T-cell (primary cell): Measurements from ENCODE around the gene HAUS3. TPM values are rescaled to one million over a fixed set of nuclear protein-coding genes. Genes with fewer than 3 reads are reported as not detected.
"Not testable (repeated sequence)": the region's sequence is repeated elsewhere in the genome, so short reads cannot be mapped to it uniquely, and the experiment has no call there.

Source experiments
- ATAC-seq, 4 experiments: fragments of 200-7000 bp in 3 of 4; fragments of 150-1000 bp in 1 of 4; cut with Tn5 transposase; replicated peaks in 1 of 4; 1 replicate in 3 of 4; 2 replicates in 1 of 4; pipeline ENCODE4 v1.10.0; 2021; ENCODE audit warnings: moderate library complexity in 3 of 4, mild to moderate bottlenecking in 2 of 4, moderate number of reproducible peaks in 1 of 4
- CTCF ChIA-PET, 2 donors: fragments of 300-600 bp; sonication (Branson Sonifier 250); formaldehyde crosslinking; loops; one replicate each; lab custom pipeline; 2022; ENCODE audit warnings: antibody characterized with exemption in 2 of 2; lab: Charles Lee
- POLR2A ChIA-PET, 2 donors: fragments of 300-600 bp; sonication (Branson Sonifier 250); formaldehyde crosslinking; loops; one replicate each; lab custom pipeline; 2022; ENCODE audit warnings: antibody characterized with exemption in 2 of 2; lab: Charles Lee
- DNase-seq, 35 experiments: peaks; one replicate each; pipeline versions ENCODE4 v3.0.0 to v3.0.0-alpha.2; 2013 to 2023
- H3K27ac ChIP-seq: one replicate; pipeline ENCODE4 v1.5.1; 2013; ENCODE audit warnings: low read length
- H3K27me3 ChIP-seq, 2 experiments: replicated peaks in 1 of 2; 1 replicate in 1 of 2; 2 replicates in 1 of 2; pipeline versions ENCODE4 v1.6.1 to v1.7.0; 2013; ENCODE audit warnings: low read length in 1 of 2, mixed read lengths in 1 of 2; ENCODE audit not compliant: control insufficient read depth in 2 of 2, insufficient read depth in 2 of 2; ENCODE audit errors: extremely low read depth in 1 of 2
- H3K36me3 ChIP-seq, 2 donors: 1 replicate in 1 of 2; 2 replicates in 1 of 2; pipeline versions ENCODE4 v1.6.1 to v1.7.0; 2013; ENCODE audit warnings: low read length in 1 of 2; ENCODE audit not compliant: control insufficient read depth in 2 of 2, insufficient read depth in 1 of 2; ENCODE audit errors: extremely low read depth in 1 of 2
- H3K4me1 ChIP-seq, 2 experiments: 1 replicate in 1 of 2; 2 replicates in 1 of 2; pipeline versions ENCODE4 v1.6.1 to v1.7.0; 2013; ENCODE audit warnings: low read length in 2 of 2, mixed read lengths in 1 of 2; ENCODE audit not compliant: insufficient read depth in 2 of 2, control insufficient read depth in 1 of 2; ENCODE audit errors: extremely low read depth in 1 of 2
- H3K4me3 ChIP-seq, 2 donors: 1 replicate in 1 of 2; 2 replicates in 1 of 2; pipeline versions ENCODE4 v1.5.1 to v1.7.0; 2013; ENCODE audit warnings: mild to moderate bottlenecking in 2 of 2, low read length in 1 of 2, moderate library complexity in 1 of 2; ENCODE audit not compliant: control insufficient read depth in 1 of 2; ENCODE audit errors: extremely low read depth in 1 of 2
- H3K9me3 ChIP-seq: 2 replicates; pipeline ENCODE4 v1.7.0; 2013
- H3K27ac Mint-ChIP-seq, 2 donors: one replicate each; pipeline ENCODE4 v1.8.0; 2020 to 2021; ENCODE audit warnings: mild to moderate bottlenecking in 2 of 2, mixed read lengths in 2 of 2
- H3K27me3 Mint-ChIP-seq, 2 donors: one replicate each; pipeline ENCODE4 v1.8.0; 2021 to 2022; ENCODE audit warnings: mixed read lengths in 2 of 2
- H3K36me3 Mint-ChIP-seq: one replicate; pipeline ENCODE4 v1.8.0; 2021; ENCODE audit warnings: mixed read lengths
- H3K4me1 Mint-ChIP-seq, 3 donors: one replicate each; pipeline ENCODE4 v1.8.0; 2020 to 2022; ENCODE audit warnings: mixed read lengths in 3 of 3, mild to moderate bottlenecking in 1 of 3
- H3K4me3 Mint-ChIP-seq, 3 donors: one replicate each; pipeline ENCODE4 v1.8.0; 2020 to 2022; ENCODE audit warnings: mild to moderate bottlenecking in 3 of 3, mixed read lengths in 3 of 3, moderate library complexity in 3 of 3
- H3K9me3 Mint-ChIP-seq, 3 donors: one replicate each; pipeline ENCODE4 v1.8.0; 2020 to 2022; ENCODE audit warnings: mixed read lengths in 3 of 3
- WGBS: methylation state at CpG from one replicate; pipeline ENCODE4 v1.1.5; 2013; ENCODE audit warnings: missing lambda C conversion rate; ENCODE audit not compliant: insufficient coverage; 5-methylcytosine and 5-hydroxymethylcytosine counted together
- total RNA-seq, 35 experiments: library from RNA in 6 of 35; stranded (reverse) in 6 of 35; fragments of 120-200 nt in 1 of 35; gene quantifications; one replicate each; pipeline versions ENCODE4 v1.2.1 to v1.2.4 and lab custom pipeline; 2013 to 2026

The HAUS3 gene
- total RNA-seq, 5 donors from 2014 or later (not counting 1 experiment from before 2014, with no cell fraction given): 29.3 to 94.0 (median 31.2) TPM

- peak; percentile 88 to 97 (median 90) for ATAC-seq
Measured at GRCh38 chr4:2220016-2220630, 21.8 kb downstream of the HAUS3 start.

GRCh38 chr4:2219233-2219760, 22.6 kb downstream of the HAUS3 start:
- no peak for ATAC-seq
- 95% methylated on average over 4 of the region's 6 CpGs for WGBS

More at GRCh38 chr4:2220016-2220630, 21.8 kb downstream of the HAUS3 start:
- H3K27me3 Mint-ChIP-seq: no peaks in the 10 kb centered on the region
- no peak overlapping the region for H3K4me3 ChIP-seq
- no peak overlapping the region for H3K4me3 Mint-ChIP-seq
- H3K9me3 ChIP-seq: no peaks in the 10 kb centered on the region
- H3K36me3 Mint-ChIP-seq: peaks cover 7% of the 10 kb centered on the region
- 15% methylated on average over 10 of the region's 10 CpGs for WGBS
- H3K9me3 Mint-ChIP-seq: no peaks in the 10 kb centered on the region
- no peak overlapping the region for H3K27ac Mint-ChIP-seq
- ChIA-PET POLR2A (interaction anchor here (0.6 to 1.0 kb wide), 3 partner anchors 21 to 531 kb away, joined by 3 to 4 read pairs (median 3); no protein-coding TSS in a partner anchor), CTCF (interaction anchor here (0.6 to 2.3 kb wide), 25 partner anchors 10 to 285 kb away, joined by 3 to 12 read pairs (median 4); partner anchors contain the start of genes CFAP99 (in 1 of the 2), HAUS3 (in 1 of the 2), MXD4 (in 1 of the 2) and POLN (in 1 of the 2))
- peaks cover 3 to 11% of the 10 kb centered on the region in 2 donors for H3K36me3 ChIP-seq
- H3K27ac ChIP-seq: no peak overlapping the region
- H3K4me1 Mint-ChIP-seq: peaks cover 6% of the 10 kb centered on the region in 3 donors
- H3K4me1 ChIP-seq: peaks cover 0 to 9% of the 10 kb centered on the region in 2 experiments
- no peaks in the 10 kb centered on the region for H3K27me3 ChIP-seq
- DNase-seq: peak; percentile 54 to 89 (median 76)

DNA sequence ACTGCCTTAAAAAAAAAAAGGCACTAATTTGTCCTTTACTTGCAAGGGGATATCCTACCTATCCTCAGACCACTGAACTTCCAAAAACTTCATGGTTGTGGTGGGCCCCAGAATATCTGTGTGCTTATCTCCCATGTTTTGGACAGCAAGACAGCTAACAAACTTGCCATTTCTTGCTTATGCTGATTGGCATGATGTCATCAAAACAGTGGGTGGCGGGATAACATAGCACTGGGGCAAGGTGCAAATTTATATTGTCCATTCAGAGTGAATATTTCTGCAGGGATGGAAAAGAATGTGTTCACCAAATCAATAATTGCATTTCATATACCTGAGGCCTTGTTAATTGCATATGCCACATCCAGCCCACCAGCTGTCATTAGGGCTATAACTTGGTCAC, 23.5 kb downstream of the HAUS3 start:
- H3K36me3 ChIP-seq: peaks cover 3 to 6% of the 10 kb centered on the region in 2 donors
- Mint-ChIP-seq H3K4me3 (no peak overlapping the region), H3K36me3 (peaks cover 6% of the 10 kb centered on the region), H3K27ac (no peak overlapping the region), H3K4me1 (peaks cover 6% of the 10 kb centered on the region in 3 donors), H3K9me3 (no peaks in the 10 kb centered on the region), H3K27me3 (no peaks in the 10 kb centered on the region)
- no peak overlapping the region for H3K27ac ChIP-seq
- H3K9me3 ChIP-seq: no peaks in the 10 kb centered on the region
- H3K4me3 ChIP-seq: no peak overlapping the region
- DNase-seq (no peak), ATAC-seq (no peak)
- no peaks in the 10 kb centered on the region for H3K27me3 ChIP-seq
- ChIA-PET CTCF (interaction anchor here (0.6 to 1.1 kb wide), 4 partner anchors 22 to 838 kb away, joined by 3 to 6 read pairs (median 3); no protein-coding TSS in a partner anchor), POLR2A (interaction anchor here in 1 of 2 donors (0.5 kb wide), 1 partner anchor 204 kb away, joined by 3 read pairs; no protein-coding TSS in a partner anchor)
- WGBS: no CpG with 5 or more reads among the region's 1 CpG
- H3K4me1 ChIP-seq: peaks cover 0 to 9% of the 10 kb centered on the region in 2 experiments

More at GRCh38 chr4:2219233-2219760, 22.6 kb downstream of the HAUS3 start:
- POLR2A ChIA-PET: interaction anchor here in 1 of 2 donors (0.5 kb wide), 1 partner anchor 203 kb away, joined by 3 read pairs; no protein-coding TSS in a partner anchor
- Mint-ChIP-seq H3K36me3 (peaks cover 7% of the 10 kb centered on the region), H3K9me3 (no peaks in the 10 kb centered on the region), H3K27me3 (no peaks in the 10 kb centered on the region), H3K4me3 (no peak overlapping the region), H3K4me1 (peaks cover 6% of the 10 kb centered on the region in 3 donors), H3K27ac (no peak overlapping the region)
- no peak overlapping the region for H3K4me3 ChIP-seq
- no peaks in the 10 kb centered on the region for H3K27me3 ChIP-seq
- peaks cover 0 to 9% of the 10 kb centered on the region in 2 experiments for H3K4me1 ChIP-seq
- H3K9me3 ChIP-seq: no peaks in the 10 kb centered on the region
- peaks cover 3 to 9% of the 10 kb centered on the region in 2 donors for H3K36me3 ChIP-seq
- DNase-seq: no peak
- CTCF ChIA-PET: interaction anchor here (0.6 to 2.3 kb wide), 20 partner anchors 13 to 286 kb away, joined by 3 to 12 read pairs (median 4); partner anchors contain the start of genes CFAP99 (in 1 of the 2), HAUS3 (in 1 of the 2), MXD4 (in 1 of the 2) and POLN (in 1 of the 2)
- no peak overlapping the region for H3K27ac ChIP-seq

DNA sequence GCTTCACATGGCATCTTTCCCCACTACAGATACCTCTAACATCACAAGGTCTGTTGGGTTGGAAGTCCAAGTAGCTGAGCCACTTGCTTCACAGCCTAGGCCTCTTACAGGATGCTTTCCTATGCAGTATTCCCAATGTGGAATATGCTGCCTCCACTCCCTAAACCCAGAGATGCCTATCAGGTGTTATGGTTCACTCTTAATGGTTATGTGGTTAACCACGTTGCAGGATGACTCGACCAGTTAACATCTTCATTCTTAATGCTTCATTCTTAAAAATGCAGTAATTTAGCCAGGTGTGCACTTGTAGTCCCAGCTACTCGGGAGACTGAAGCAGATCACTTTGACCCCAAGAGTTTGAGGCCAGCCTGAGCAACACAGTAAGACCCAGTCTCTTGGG, 24.2 kb downstream of the HAUS3 start:
- H3K4me1 Mint-ChIP-seq: peaks cover 6% of the 10 kb centered on the region in 3 donors
- no peak for ATAC-seq
- ChIA-PET CTCF (interaction anchor here in 1 of 2 donors (1.1 kb wide), 1 partner anchor 23 kb away, joined by 3 read pairs; no protein-coding TSS in a partner anchor), POLR2A (no interaction called here)
- no peaks in the 10 kb centered on the region for H3K27me3 Mint-ChIP-seq
- peaks cover 2% of the 10 kb centered on the region for H3K36me3 Mint-ChIP-seq
- H3K4me1 ChIP-seq: peaks cover 0 to 9% of the 10 kb centered on the region in 2 experiments
- H3K9me3 Mint-ChIP-seq: no peaks in the 10 kb centered on the region
- H3K27ac Mint-ChIP-seq: no peak overlapping the region
- WGBS: no CpG with 5 or more reads among the region's 3 CpGs
- no peak overlapping the region for H3K27ac ChIP-seq
- H3K27me3 ChIP-seq: no peaks in the 10 kb centered on the region
- H3K4me3 Mint-ChIP-seq: no peak overlapping the region
- no peak overlapping the region for H3K4me3 ChIP-seq
- H3K36me3 ChIP-seq: peaks cover 0 to under 1% of the 10 kb centered on the region in 2 donors
- DNase-seq: no peak
- H3K9me3 ChIP-seq: no peaks in the 10 kb centered on the region

- CTCF ChIA-PET: no interaction called here
- Mint-ChIP-seq H3K27me3 (no peaks in the 10 kb centered on the region), H3K4me1 (no peaks in the 10 kb centered on the region)
Measured at GRCh38 chr4:2212831-2213230, 29.1 kb downstream of the HAUS3 start.

GRCh38 chr4:2202789-2203188, 39.1 kb downstream of the HAUS3 start:
- H3K9me3 ChIP-seq, ATAC-seq, DNase-seq, H3K27ac Mint-ChIP-seq, H3K9me3 Mint-ChIP-seq, H3K4me1 Mint-ChIP-seq, H3K27me3 ChIP-seq, CTCF ChIA-PET, H3K4me3 Mint-ChIP-seq, POLR2A ChIA-PET, H3K27me3 Mint-ChIP-seq, H3K4me3 ChIP-seq, H3K27ac ChIP-seq, H3K36me3 ChIP-seq, H3K36me3 Mint-ChIP-seq, H3K4me1 ChIP-seq: not testable (repeated sequence)
- WGBS: no CpG with 5 or more reads among the region's 1 CpG

More at GRCh38 chr4:2212831-2213230, 29.1 kb downstream of the HAUS3 start:
- H3K36me3 Mint-ChIP-seq: no peaks in the 10 kb centered on the region
- no peak overlapping the region for H3K27ac Mint-ChIP-seq
- H3K36me3 ChIP-seq: no peaks in the 10 kb centered on the region
- no peak overlapping the region for H3K4me3 Mint-ChIP-seq
- POLR2A ChIA-PET: no interaction called here
- H3K27me3 ChIP-seq: no peaks in the 10 kb centered on the region
- DNase-seq (no peak), ATAC-seq (no peak)
- no CpG with 5 or more reads among the region's 1 CpG for WGBS
- H3K27ac ChIP-seq: no peak overlapping the region
- no peaks in the 10 kb centered on the region for H3K9me3 Mint-ChIP-seq
- H3K4me1 ChIP-seq: no peaks in the 10 kb centered on the region
- H3K4me3 ChIP-seq: no peak overlapping the region
- no peaks in the 10 kb centered on the region for H3K9me3 ChIP-seq
